A673 (cell line): ENCODE data around the gene IQCF5. TPM values are rescaled to one million over a fixed set of nuclear protein-coding genes. Genes with fewer than 3 reads are reported as not detected.
"Not testable (repeated sequence)": the region's sequence is repeated elsewhere in the genome, so short reads cannot be mapped to it uniquely, and the experiment has no call there.

ENCODE experiments used
- BruUV-seq: library from RNA; stranded (reverse); fragments of 400-500 nt; replicated peaks from 2 replicates; lab custom pipeline; 2021; lab: Mats Ljungman, UMichigan
- CTCF ChIA-PET: fragments of 300-600 bp; sonication (Branson Sonifier 250); formaldehyde crosslinking; loops from one replicate; lab custom pipeline; 2022; ENCODE audit warnings: antibody characterized with exemption; lab: Charles Lee
- POLR2A ChIA-PET: fragments of 300-600 bp; sonication (Branson Sonifier 250); formaldehyde crosslinking; loops from one replicate; lab custom pipeline; 2022; ENCODE audit warnings: antibody characterized with exemption; ENCODE audit not compliant: low non-redundant PET; lab: Charles Lee
- DNase-seq: peaks from one replicate; pipeline ENCODE4 v3.0.0-alpha.2; 2015; ENCODE audit warnings: low spot score
- H3K27ac ChIP-seq: fragments of 200-600 bp; sonication (generic); 2 replicates; pipeline ENCODE4 v1.5.1; 2016; ENCODE audit warnings: mixed run types, low read depth, mild to moderate bottlenecking, mixed read lengths, antibody characterized with exemption, low read length; ENCODE audit not compliant: poor library complexity, severe bottlenecking
- H3K27me3 ChIP-seq: fragments of 200-600 bp; sonication (generic); replicated peaks from 2 replicates; pipeline ENCODE4 v1.6.1; 2017; ENCODE audit warnings: mixed run types, low read depth, mild to moderate bottlenecking, mixed read lengths, antibody characterized with exemption, low read length; ENCODE audit not compliant: insufficient read depth, poor library complexity
- H3K36me3 ChIP-seq: fragments of 200-600 bp; sonication (generic); 2 replicates; pipeline ENCODE4 v1.6.1; 2016; ENCODE audit warnings: mixed run types, mild to moderate bottlenecking, mixed read lengths, antibody characterized with exemption, low read length; ENCODE audit not compliant: insufficient read depth, poor library complexity, severe bottlenecking
- H3K4me1 ChIP-seq: fragments of 200-600 bp; sonication (generic); 2 replicates; pipeline ENCODE4 v1.6.1; 2017; ENCODE audit warnings: mixed run types, mild to moderate bottlenecking, mixed read lengths, antibody characterized with exemption, low read length; ENCODE audit not compliant: insufficient read depth, poor library complexity, severe bottlenecking
- H3K4me3 ChIP-seq: fragments of 200-600 bp; sonication (generic); 2 replicates; pipeline ENCODE4 v1.5.1; 2016; ENCODE audit warnings: low read depth, mixed run types, mild to moderate bottlenecking, mixed read lengths, low read length; ENCODE audit not compliant: poor library complexity, severe bottlenecking
- H3K9me3 ChIP-seq: fragments of 200-600 bp; sonication (generic); 2 replicates; pipeline ENCODE4 v1.6.1; 2016; ENCODE audit warnings: mixed run types, low read depth, mild to moderate bottlenecking, mixed read lengths, antibody characterized with exemption, low read length; ENCODE audit not compliant: poor library complexity, severe bottlenecking
- CTCF ChIP-seq: fragments of 300-800, 200-600 bp; sonication (generic); conservative IDR thresholded peaks from 2 replicates; pipeline ENCODE4 v1.5.1; 2017; ENCODE audit warnings: low read depth, mild to moderate bottlenecking, antibody characterized with exemption, low read length, moderate library complexity, mixed read lengths
- EZH2 ChIP-seq: fragments of 200-600 bp; sonication (generic); IDR thresholded peaks from 2 replicates; pipeline ENCODE4 v1.6.1; 2017; ENCODE audit warnings: borderline replicate concordance, low read depth, mild to moderate bottlenecking, mixed read lengths, antibody characterized with exemption, low read length; ENCODE audit not compliant: poor library complexity, severe bottlenecking
- intact Hi-C: fragments of 100-400 bp; cut with micrococcal nuclease; formaldehyde crosslinking; loops from one replicate; pipeline ENCODE4 v1.10.0; 2022; ENCODE audit not compliant: unreplicated experiment
- total RNA-seq: library from RNA; stranded (reverse); gene quantifications from 2 replicates; pipeline ENCODE4 v1.2.3, GENCODE V29; 2021

IQCF5 gene
- total RNA-seq, 1 experiment from 2014 or later: not detected

GRCh38 chr3:51873253-51873766 lies 2.1 kb downstream of the IQCF5 start:
- Histone ChIP-seq H3K36me3 (no peaks in the 10 kb centered on the region), H3K27me3 (no peaks in the 10 kb centered on the region), H3K27ac (no peak overlapping the region), H3K9me3 (no peaks in the 10 kb centered on the region), H3K4me1 (no peaks in the 10 kb centered on the region), H3K4me3 (no peak overlapping the region)
- CTCF ChIA-PET: no interaction called here
- DNase-seq: no peak
- TF ChIP-seq EZH2 (no peak), CTCF (no peak)
- intact Hi-C loops: no loop called here
- BruUV-seq: no TSS peak
- POLR2A ChIA-PET: no interaction called here

GRCh38 chr3:51869304-51869703 lies 6.1 kb downstream of the IQCF5 start:
- Histone ChIP-seq H3K4me3 (no peak overlapping the region), H3K9me3 (no peaks in the 10 kb centered on the region), H3K4me1 (no peaks in the 10 kb centered on the region), H3K27ac (no peak overlapping the region), H3K27me3 (peaks cover 8% of the 10 kb centered on the region), H3K36me3 (no peaks in the 10 kb centered on the region)
- ChIA-PET POLR2A (no interaction called here), CTCF (no interaction called here)
- BruUV-seq: no TSS peak
- no peak for DNase-seq
- intact Hi-C loops: no loop called here
- TF ChIP-seq EZH2 (no peak), CTCF (no peak)

GRCh38 chr3:51868896-51869295 lies 6.5 kb downstream of the IQCF5 start:
- CTCF ChIA-PET, BruUV-seq, POLR2A ChIA-PET: not testable (repeated sequence)

GRCh38 chr3:51862886-51863285 lies 12.5 kb downstream of the IQCF5 start:
- no peaks in the 10 kb centered on the region for H3K36me3 ChIP-seq
- POLR2A ChIA-PET: no interaction called here
- intact Hi-C loops: no loop called here
- no peak overlapping the region for H3K4me3 ChIP-seq
- TF ChIP-seq CTCF: no peak
- TF ChIP-seq EZH2: no peak
- BruUV-seq: no TSS peak
- DNase-seq: no peak
- no peak overlapping the region for H3K27ac ChIP-seq
- H3K4me1 ChIP-seq: no peaks in the 10 kb centered on the region
- H3K9me3 ChIP-seq: no peaks in the 10 kb centered on the region
- peaks cover 8% of the 10 kb centered on the region for H3K27me3 ChIP-seq
- CTCF ChIA-PET: no interaction called here

More at GRCh38 chr3:51868896-51869295, 6.5 kb downstream of the IQCF5 start:
- H3K27ac ChIP-seq, DNase-seq, H3K27me3 ChIP-seq, H3K9me3 ChIP-seq, H3K4me1 ChIP-seq, H3K4me3 ChIP-seq, intact Hi-C loops, H3K36me3 ChIP-seq: not testable (repeated sequence)
